Hematopoietic multipotent progenitor cell (in vitro differentiated cells): Measurements from ENCODE around the gene PPP1R3D. TPM values are rescaled to one million over a fixed set of nuclear protein-coding genes. Genes with fewer than 3 reads are reported as not detected.
"Not testable (repeated sequence)": the region's sequence is repeated elsewhere in the genome, so short reads cannot be mapped to it uniquely, and the experiment has no call there.

Experiments used
- DNase-seq, 3 donors: peaks; one replicate each; pipeline ENCODE4 v3.0.0-alpha.2; 2011 to 2015; ENCODE audit warnings: low read depth in 2 of 3, low spot score in 2 of 3
- total RNA-seq: library from RNA; depleted of rRNA; stranded (reverse); fragments of >200 nt; gene quantifications from one replicate; pipeline ENCODE4 v1.2.3, GENCODE V29; 2012

Gene PPP1R3D
- total RNA-seq, 1 donor: 8.1 TPM

- no peak for DNase-seq
Observed at GRCh38 chr20:59925899-59926298, 14.2 kb downstream of the PPP1R3D start.

- DNase-seq: no peak
Observed at GRCh38 chr20:59925359-59925758, 14.7 kb downstream of the PPP1R3D start.

- DNase-seq: no peak
Observed at GRCh38 chr20:59923514-59923913, 16.6 kb downstream of the PPP1R3D start.

- no peak for DNase-seq
Observed at GRCh38 chr20:59920944-59921343, 19.2 kb downstream of the PPP1R3D start.

- peak in 2 of 3 donors; percentile 15 to 24 for DNase-seq
Observed at GRCh38 chr20:59912609-59913008, 27.5 kb downstream of the PPP1R3D start.

GRCh38 chr20:59911041-59911440 lies 29.1 kb downstream of the PPP1R3D start:
- no peak for DNase-seq

- no peak for DNase-seq
Observed at GRCh38 chr20:59908855-59909254, 31.2 kb downstream of the PPP1R3D start.

- DNase-seq: no peak
Observed at GRCh38 chr20:59903621-59904020, 36.5 kb downstream of the PPP1R3D start.

GRCh38 chr20:59902470-59902869 lies 37.6 kb downstream of the PPP1R3D start:
- no peak for DNase-seq

- DNase-seq: no peak
Observed at GRCh38 chr20:59895908-59896307, 44.2 kb downstream of the PPP1R3D start.

- no peak for DNase-seq
Observed at GRCh38 chr20:59891581-59891980, 48.5 kb downstream of the PPP1R3D start.

GRCh38 chr20:59890035-59890434 lies 50.1 kb downstream of the PPP1R3D start:
- not testable (repeated sequence) for DNase-seq

- no peak for DNase-seq
Observed at GRCh38 chr20:59888050-59888449, 52.1 kb downstream of the PPP1R3D start.

Other genes with a start within 250 kb of the PPP1R3D start
- gene SYCP2, start 6.7 kb downstream of the PPP1R3D start, total RNA-seq: 0.27 TPM
- 2.7 TPM for gene FAM217B, start 84 bp upstream of the PPP1R3D start, total RNA-seq
- gene CDH26, start 18.1 kb upstream of the PPP1R3D start, total RNA-seq: 8.1 TPM